Measurements from ENCODE around the gene CNOT4.

CNOT4 gene

DNA sequence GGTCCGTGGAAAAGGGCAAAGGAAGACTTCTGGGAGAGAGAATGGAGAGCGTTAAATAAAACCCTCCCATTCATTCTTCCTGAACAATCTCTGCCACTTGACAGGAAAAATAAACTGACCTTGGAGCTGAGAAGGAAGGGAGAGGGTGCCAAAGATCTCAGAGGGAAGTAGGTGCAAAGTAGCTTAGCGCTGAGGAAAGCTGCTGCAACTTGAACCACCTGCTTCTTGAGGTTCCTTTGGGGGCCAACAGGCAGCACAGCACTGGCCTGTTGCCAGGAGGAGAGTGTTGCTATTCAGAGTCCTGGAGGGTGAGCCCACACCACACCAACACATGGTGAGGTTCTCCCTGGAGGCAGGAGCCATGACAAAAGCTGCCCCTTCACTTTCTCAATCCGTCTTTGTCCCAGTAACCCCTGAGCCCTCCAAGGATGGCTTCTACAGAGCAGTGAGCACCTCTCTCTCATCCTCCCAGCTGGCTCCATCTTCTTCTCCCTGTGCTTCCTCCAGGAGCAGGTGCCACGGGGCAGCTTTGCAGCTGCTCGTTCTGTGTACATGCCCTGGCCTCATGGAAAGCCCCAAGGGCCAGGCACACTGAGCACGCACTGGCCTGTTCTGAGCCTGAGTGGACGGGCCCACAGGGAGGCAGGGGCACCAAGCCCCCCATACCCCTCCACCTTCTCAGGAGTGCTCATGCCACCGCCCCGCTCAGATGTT is 174.9 kb downstream of the CNOT4 start:
- H3K4me3 ChIP-seq (ENCODE audit: low read length), result no peak overlapping the region
- TF ChIP-seq, protein P1, sequence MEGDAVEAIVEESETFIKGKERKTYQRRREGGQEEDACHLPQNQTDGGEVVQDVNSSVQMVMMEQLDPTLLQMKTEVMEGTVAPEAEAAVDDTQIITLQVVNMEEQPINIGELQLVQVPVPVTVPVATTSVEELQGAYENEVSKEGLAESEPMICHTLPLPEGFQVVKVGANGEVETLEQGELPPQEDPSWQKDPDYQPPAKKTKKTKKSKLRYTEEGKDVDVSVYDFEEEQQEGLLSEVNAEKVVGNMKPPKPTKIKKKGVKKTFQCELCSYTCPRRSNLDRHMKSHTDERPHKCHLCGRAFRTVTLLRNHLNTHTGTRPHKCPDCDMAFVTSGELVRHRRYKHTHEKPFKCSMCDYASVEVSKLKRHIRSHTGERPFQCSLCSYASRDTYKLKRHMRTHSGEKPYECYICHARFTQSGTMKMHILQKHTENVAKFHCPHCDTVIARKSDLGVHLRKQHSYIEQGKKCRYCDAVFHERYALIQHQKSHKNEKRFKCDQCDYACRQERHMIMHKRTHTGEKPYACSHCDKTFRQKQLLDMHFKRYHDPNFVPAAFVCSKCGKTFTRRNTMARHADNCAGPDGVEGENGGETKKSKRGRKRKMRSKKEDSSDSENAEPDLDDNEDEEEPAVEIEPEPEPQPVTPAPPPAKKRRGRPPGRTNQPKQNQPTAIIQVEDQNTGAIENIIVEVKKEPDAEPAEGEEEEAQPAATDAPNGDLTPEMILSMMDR (conservative IDR thresholded peaks at IDR 0.05; ENCODE audit: low read depth, low read length), result no peak
- DNase-seq (ENCODE audit: low read depth), result no peak

DNA sequence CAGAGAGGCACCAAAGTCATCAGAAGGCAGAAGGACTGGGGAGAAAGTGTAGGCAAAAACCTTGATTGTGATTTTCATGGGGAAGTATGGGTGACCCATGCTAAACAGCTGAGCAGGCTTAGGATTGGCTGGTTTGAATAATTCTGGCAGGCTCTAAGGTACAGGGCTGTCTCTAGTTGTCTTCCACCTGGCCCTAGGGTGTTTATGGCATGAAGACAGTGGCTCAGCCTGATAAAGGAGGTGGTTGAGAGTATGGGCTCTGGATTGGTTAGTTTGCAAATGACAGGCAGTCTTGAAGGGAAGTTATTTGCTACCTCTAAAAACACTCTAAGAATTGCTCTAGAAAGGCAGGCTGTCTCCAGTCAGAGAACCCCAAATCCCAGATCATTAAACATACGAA is 176.0 kb downstream of the CNOT4 start:
- no peak overlapping the region for H3K4me3 ChIP-seq (ENCODE audit: low read length)
- TF ChIP-seq, protein P1 (conservative IDR thresholded peaks at IDR 0.05; ENCODE audit: low read depth, low read length), result no peak
- DNase-seq (ENCODE audit: low read depth), result no peak

DNA sequence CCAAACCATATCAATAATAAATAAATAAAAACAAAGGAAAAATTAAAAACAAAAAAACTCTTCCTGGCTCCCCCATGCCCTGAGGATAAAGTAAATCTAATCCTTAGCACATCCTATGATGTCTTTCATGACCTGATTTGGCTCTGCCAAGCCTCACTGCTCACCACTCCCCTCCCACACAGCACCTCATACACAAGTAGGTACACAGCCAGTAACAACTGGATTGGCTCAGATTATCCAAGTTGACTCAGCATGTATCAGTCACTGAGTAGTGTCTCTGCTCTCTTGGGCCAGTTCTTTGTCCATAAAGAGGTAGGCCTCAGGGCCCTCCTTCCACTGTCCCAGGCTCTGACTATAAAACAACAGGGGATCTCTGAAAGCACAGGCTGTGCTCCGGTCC is 176.7 kb downstream of the CNOT4 start:
- no peak for DNase-seq (ENCODE audit: low read depth)
- no peak overlapping the region for H3K4me3 ChIP-seq (ENCODE audit: low read length)
- TF ChIP-seq, protein P1 (conservative IDR thresholded peaks at IDR 0.05; ENCODE audit: low read depth, low read length), result no peak

DNA sequence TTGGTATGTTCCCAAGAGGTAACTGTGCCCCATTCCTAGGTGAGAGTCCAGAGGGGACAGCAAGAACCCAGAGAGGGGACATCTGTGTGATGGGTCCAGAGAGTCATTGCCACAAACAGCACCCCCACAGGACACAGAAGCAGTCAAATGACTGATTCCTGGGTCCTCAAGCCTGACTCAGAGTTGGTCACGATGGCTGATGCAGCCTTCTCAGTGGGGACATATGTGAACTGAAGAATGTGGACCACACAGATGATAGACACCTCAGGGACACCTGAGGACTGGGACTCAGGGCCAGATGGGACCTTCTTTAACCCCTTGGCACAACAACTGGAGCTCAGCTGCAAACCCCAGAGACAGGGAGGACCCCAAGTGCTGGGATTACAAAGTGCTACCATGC is 179.8 kb downstream of the CNOT4 start:
- TF ChIP-seq, protein P1 (conservative IDR thresholded peaks at IDR 0.05; ENCODE audit: low read depth, low read length), result no peak
- H3K4me3 ChIP-seq (ENCODE audit: low read length), result no peak overlapping the region
- DNase-seq (ENCODE audit: low read depth), result no peak

DNA sequence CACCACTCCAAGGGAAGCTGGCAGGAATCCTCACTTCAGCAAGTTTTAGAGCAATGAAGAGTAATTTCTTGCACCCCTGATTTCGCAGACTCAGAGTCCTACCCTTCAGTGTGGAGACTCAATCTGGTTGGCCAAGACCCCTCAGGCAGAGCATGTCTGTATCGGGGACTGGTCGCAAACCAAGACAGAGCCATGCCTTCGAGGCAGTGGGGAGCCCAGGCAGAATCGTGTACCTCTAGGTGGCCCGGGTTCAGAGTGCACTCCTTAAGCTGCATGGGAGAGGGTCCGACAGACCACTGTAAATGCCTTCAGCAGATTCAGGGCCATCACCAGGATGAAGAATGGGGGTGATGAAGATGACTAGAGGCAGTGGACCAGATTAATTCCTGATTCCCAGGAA is 181.4 kb downstream of the CNOT4 start:
- no peak for DNase-seq (ENCODE audit: low read depth)
- TF ChIP-seq, protein P1 (conservative IDR thresholded peaks at IDR 0.05; ENCODE audit: low read depth, low read length), result no peak
- H3K4me3 ChIP-seq (ENCODE audit: low read length), result no peak overlapping the region

DNA sequence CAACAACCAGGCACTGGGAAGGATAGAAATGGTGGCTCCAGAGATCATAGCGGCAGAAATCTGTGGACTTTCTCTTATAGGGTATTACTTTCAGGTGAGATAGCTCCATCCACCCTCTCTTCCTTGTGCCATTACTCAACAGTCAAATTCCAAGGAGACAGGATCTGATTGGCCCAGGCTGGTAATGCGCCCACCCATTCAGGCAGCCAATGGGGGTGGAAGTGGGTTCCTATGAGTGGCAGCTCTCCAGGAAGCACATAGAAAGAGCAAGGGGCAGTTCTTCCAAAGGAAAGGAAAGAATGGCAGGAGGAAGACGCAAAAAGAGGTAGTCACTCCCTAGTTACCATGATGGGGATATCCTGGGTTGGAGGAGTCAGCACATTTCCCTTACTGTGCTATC is 181.8 kb downstream of the CNOT4 start:
- H3K4me3 ChIP-seq (ENCODE audit: low read length), result no peak overlapping the region
- no peak for DNase-seq (ENCODE audit: low read depth)
- TF ChIP-seq, protein P1 (conservative IDR thresholded peaks at IDR 0.05; ENCODE audit: low read depth, low read length), result no peak

DNA sequence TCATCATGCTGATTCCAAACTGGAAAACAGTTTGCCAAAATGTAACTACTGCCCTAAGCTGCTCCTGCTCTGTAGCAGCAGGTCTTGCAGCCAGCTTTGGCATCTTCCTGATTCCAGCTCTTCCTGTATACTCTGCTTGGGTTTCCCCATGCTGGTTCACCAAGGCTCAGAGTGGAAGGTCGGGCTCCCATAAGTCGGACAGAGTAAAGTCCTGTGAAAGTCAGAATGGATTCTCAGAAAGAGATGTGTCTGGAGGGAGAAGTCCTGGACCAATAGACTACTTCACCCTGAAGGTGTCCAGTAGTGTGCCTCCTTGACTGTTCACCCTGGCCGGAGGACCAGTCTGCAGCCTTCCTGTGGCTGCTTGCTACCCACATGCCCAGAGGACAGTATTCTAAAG is 182.4 kb downstream of the CNOT4 start:
- DNase-seq (ENCODE audit: low read depth), result no peak
- H3K4me3 ChIP-seq (ENCODE audit: low read length), result no peak overlapping the region
- TF ChIP-seq, protein P1 (conservative IDR thresholded peaks at IDR 0.05; ENCODE audit: low read depth, low read length), result no peak
